Keratinocyte (primary cell): ENCODE measurements around the gene MAGI2.

ENCODE experiments used
- CTCF ChIP-seq, 3 experiments: IDR thresholded peaks in 1 of 3; conservative IDR thresholded peaks in 1 of 3; optimal IDR thresholded peaks in 1 of 3; 2 replicates in 2 of 3; 3 replicates in 1 of 3; pipeline versions ENCODE3 to v1.5.1; 2011; ENCODE audit warnings: low read length in 3 of 3, mild to moderate bottlenecking in 3 of 3, moderate library complexity in 2 of 3, control low read depth in 1 of 3, inconsistent platforms in 1 of 3; ENCODE audit not compliant: insufficient read depth in 2 of 3; ENCODE audit errors: extremely low read depth in 1 of 3
- EZH2 ChIP-seq: IDR thresholded peaks from one replicate; pipeline ENCODE4 v1.6.1; 2012; ENCODE audit warnings: inconsistent platforms, mild to moderate bottlenecking, low read length, moderate library complexity

- TF ChIP-seq CTCF (optimal IDR thresholded peaks at IDR 0.05 in 1 of 3, IDR thresholded peaks at IDR 0.05 in 1 of 3, conservative IDR thresholded peaks at IDR 0.05 in 1 of 3; ENCODE audit: extremely low read depth in 1 of 3, insufficient read depth in 2 of 3, low read length in 3 of 3) = no peak
- TF ChIP-seq EZH2 = no peak
Measured at GRCh38 chr7:79462390-79462789, 8.9 kb upstream of the MAGI2 start.
